HepG2 (cell line): ENCODE results near the gene ATXN1L. TPM values are rescaled to one million over a fixed set of nuclear protein-coding genes. Genes with fewer than 3 reads are reported as not detected.

ENCODE experiments used
- FOSL1 ChIP-seq: sonication (generic); formaldehyde crosslinking; IDR thresholded peaks from 2 replicates; pipeline ENCODE4 v1.9.0; 2021; ENCODE audit warnings: missing genetic modification reagents, borderline replicate concordance
- GABPB1 ChIP-seq: IDR thresholded peaks from 2 replicates; pipeline ENCODE4 v1.6.1; 2016; ENCODE audit warnings: mild to moderate bottlenecking, missing genetic modification reagents, moderate library complexity, missing compliant biosample characterization
- GTF3A ChIP-seq: sonication (generic); formaldehyde crosslinking; conservative IDR thresholded peaks from 2 replicates; pipeline ENCODE4 v1.4.0; 2020; ENCODE audit warnings: mild to moderate bottlenecking, missing genetic modification reagents
- HDAC1 ChIP-seq: sonication (generic); formaldehyde crosslinking; IDR thresholded peaks from 2 replicates; pipeline ENCODE4 v1.5.1; 2020; ENCODE audit warnings: mild to moderate bottlenecking, missing genetic modification reagents
- JUN ChIP-seq: sonication (generic); formaldehyde crosslinking; IDR thresholded peaks from 2 replicates; pipeline ENCODE4 v1.4.0; 2020; ENCODE audit warnings: mild to moderate bottlenecking, missing genetic modification reagents
- MEIS1 ChIP-seq: sonication (generic); formaldehyde crosslinking; IDR thresholded peaks from 2 replicates; pipeline ENCODE4 v1.9.0; 2021; ENCODE audit warnings: mild to moderate bottlenecking, missing genetic modification reagents, moderate library complexity, borderline replicate concordance
- MLLT10 ChIP-seq: sonication (generic); formaldehyde crosslinking; IDR thresholded peaks from 2 replicates; pipeline ENCODE4 v1.4.0; 2020; ENCODE audit warnings: missing genetic modification reagents
- REPIN1 ChIP-seq: sonication (generic); formaldehyde crosslinking; IDR thresholded peaks from 2 replicates; pipeline ENCODE4 v1.8.0; 2022; ENCODE audit warnings: missing genetic modification reagents, low read depth, mild to moderate bottlenecking, borderline replicate concordance
- SMARCC2 ChIP-seq: fragments of 450-650 bp; IDR thresholded peaks from 2 replicates; pipeline ENCODE4 v1.6.1; 2017; ENCODE audit warnings: antibody characterized with exemption, mild to moderate bottlenecking
- SMYD3 ChIP-seq: sonication (generic); formaldehyde crosslinking; IDR thresholded peaks from 2 replicates; pipeline ENCODE4 v1.8.1; 2023; ENCODE audit warnings: mild to moderate bottlenecking, missing genetic modification reagents
- SRSF1 ChIP-seq: fragments of 200-400 bp; formaldehyde crosslinking; optimal IDR thresholded peaks from 2 replicates; pipeline ENCODE3; 2017; ENCODE audit warnings: mild to moderate bottlenecking, low read depth, low read length, moderate library complexity
- ZC3H4 ChIP-seq: sonication (generic); formaldehyde crosslinking; IDR thresholded peaks from 2 replicates; pipeline ENCODE4 v1.4.0; 2020; ENCODE audit warnings: missing genetic modification reagents, borderline replicate concordance
- ZNF138 ChIP-seq: sonication (generic); formaldehyde crosslinking; IDR thresholded peaks from 2 replicates; pipeline ENCODE4 v1.5.0; 2020; ENCODE audit warnings: mild to moderate bottlenecking, low read depth, missing genetic modification reagents
- ZNF234 ChIP-seq: sonication (generic); formaldehyde crosslinking; conservative IDR thresholded peaks from 2 replicates; pipeline ENCODE4 v1.5.1; 2020; ENCODE audit warnings: mild to moderate bottlenecking, missing genetic modification reagents
- ZNF501 ChIP-seq: sonication (generic); formaldehyde crosslinking; IDR thresholded peaks from 2 replicates; pipeline ENCODE4 v1.5.1; 2020; ENCODE audit warnings: mild to moderate bottlenecking, moderate library complexity, missing genetic modification reagents
- ZNF550 ChIP-seq: sonication (generic); formaldehyde crosslinking; IDR thresholded peaks from 2 replicates; pipeline ENCODE4 v1.4.0; 2020; ENCODE audit warnings: mild to moderate bottlenecking, missing genetic modification reagents, borderline replicate concordance
- ZNF577 ChIP-seq: sonication (generic); formaldehyde crosslinking; IDR thresholded peaks from 2 replicates; pipeline ENCODE4 v1.4.0; 2020; ENCODE audit warnings: mild to moderate bottlenecking, low read depth, missing genetic modification reagents, borderline replicate concordance
- polyA plus RNA-seq, 8 experiments: library from polyadenylated mRNA; depleted of rRNA in 3 of 8; stranded (reverse) in 7 of 8; unstranded in 1 of 8; fragments of >200 nt; fragmentation: Illumina TruSeq in 4 of 8; extraction: Trizol in 4 of 8; gene quantifications; 2 replicates each; pipeline versions ENCODE4 v1.2.1 to v1.2.3, GENCODE V29; 2011 to 2016; ENCODE audit warnings: low read depth in 4 of 8, missing spikeins in 1 of 8, mixed read lengths in 1 of 8; ENCODE audit not compliant: insufficient read depth in 1 of 8
- total RNA-seq, 5 experiments: library from RNA; depleted of rRNA; stranded (reverse); fragments of >200 nt; fragmentation: Illumina TruSeq; extraction: Trizol; gene quantifications; 2 replicates each; pipeline ENCODE4 v1.2.3, GENCODE V29; 2016; ENCODE audit warnings: low read depth in 1 of 5
- TF ChIP-seq, protein P1 (sequence below): sonication (generic); formaldehyde crosslinking; IDR thresholded peaks from 2 replicates; pipeline ENCODE4; 2020; ENCODE audit warnings: missing genetic modification reagents, mild to moderate bottlenecking, borderline replicate concordance
- TF ChIP-seq, protein P2 (sequence below): sonication (generic); formaldehyde crosslinking; IDR thresholded peaks from 2 replicates; pipeline ENCODE4 v1.8.1; 2022; ENCODE audit warnings: mild to moderate bottlenecking, missing genetic modification reagents
- TF ChIP-seq, protein P3 (sequence below): IDR thresholded peaks from 2 replicates; pipeline ENCODE4 v1.6.1; 2016; ENCODE audit warnings: missing compliant biosample characterization, missing genetic modification reagents, borderline replicate concordance
- TF ChIP-seq, protein P4 (sequence below): sonication (generic); formaldehyde crosslinking; IDR thresholded peaks from 2 replicates; pipeline ENCODE4 v1.4.0; 2020; ENCODE audit warnings: missing genetic modification reagents

The ATXN1L gene
- total and polyA plus RNA-seq, 2 of the 13 experiments (the other 11 are each of a cell fraction or from before 2014, with no cell fraction given) = 20.0 to 22.4 TPM

DNA sequence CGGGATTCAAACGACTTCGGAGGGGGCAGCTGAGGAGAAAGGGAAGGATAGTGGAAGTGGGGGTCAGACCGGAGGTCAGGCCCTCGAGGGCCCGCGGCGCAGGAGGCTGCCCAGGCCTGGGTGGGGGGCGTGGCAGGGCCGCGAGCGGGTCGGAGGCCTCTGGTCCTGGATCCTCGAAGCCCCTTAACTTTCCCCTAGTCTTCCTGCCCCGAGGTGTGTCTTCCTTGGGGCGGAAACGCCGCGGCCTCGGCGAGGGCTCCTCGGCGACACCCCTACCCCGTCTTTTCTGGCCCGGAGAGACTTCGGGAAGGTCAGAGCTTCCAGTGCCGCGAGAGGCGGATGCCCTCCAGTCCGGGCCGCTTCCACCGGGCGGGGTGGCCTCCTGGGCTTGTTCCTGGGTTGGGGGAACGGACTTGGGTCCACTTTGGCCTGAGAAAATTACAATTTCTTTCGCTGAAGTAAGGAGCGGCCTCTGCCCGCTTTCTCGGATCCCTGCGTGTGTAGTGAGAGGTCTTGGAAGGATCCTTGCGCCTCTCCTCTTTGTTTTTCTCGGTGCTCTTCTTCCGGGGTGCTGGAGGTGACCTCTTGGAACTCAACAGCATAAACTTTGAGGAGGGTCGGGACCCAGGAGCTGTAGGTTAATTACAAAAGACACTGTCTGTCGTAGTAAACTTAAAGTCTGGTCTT lies 50.0 kb downstream of the ATXN1L start (continued):
- TF ChIP-seq, protein P1, sequence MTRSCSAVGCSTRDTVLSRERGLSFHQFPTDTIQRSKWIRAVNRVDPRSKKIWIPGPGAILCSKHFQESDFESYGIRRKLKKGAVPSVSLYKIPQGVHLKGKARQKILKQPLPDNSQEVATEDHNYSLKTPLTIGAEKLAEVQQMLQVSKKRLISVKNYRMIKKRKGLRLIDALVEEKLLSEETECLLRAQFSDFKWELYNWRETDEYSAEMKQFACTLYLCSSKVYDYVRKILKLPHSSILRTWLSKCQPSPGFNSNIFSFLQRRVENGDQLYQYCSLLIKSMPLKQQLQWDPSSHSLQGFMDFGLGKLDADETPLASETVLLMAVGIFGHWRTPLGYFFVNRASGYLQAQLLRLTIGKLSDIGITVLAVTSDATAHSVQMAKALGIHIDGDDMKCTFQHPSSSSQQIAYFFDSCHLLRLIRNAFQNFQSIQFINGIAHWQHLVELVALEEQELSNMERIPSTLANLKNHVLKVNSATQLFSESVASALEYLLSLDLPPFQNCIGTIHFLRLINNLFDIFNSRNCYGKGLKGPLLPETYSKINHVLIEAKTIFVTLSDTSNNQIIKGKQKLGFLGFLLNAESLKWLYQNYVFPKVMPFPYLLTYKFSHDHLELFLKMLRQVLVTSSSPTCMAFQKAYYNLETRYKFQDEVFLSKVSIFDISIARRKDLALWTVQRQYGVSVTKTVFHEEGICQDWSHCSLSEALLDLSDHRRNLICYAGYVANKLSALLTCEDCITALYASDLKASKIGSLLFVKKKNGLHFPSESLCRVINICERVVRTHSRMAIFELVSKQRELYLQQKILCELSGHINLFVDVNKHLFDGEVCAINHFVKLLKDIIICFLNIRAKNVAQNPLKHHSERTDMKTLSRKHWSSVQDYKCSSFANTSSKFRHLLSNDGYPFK (CRISPR knock-in tag) = peak; percentile 12; the same call in 1 of the 2 replicates
- TF ChIP-seq ZNF501 (CRISPR knock-in tag) = 0 out of 2 replicates have a peak, but pooled peaks have one; percentile 19
- TF ChIP-seq HDAC1 (CRISPR knock-in tag) = no peak
- TF ChIP-seq GTF3A (CRISPR knock-in tag) = peak; percentile 62; the same call in 1 of the 2 replicates
- no peak for TF ChIP-seq SMARCC2
- TF ChIP-seq FOSL1 (CRISPR knock-in tag) = no peak
- TF ChIP-seq MLLT10 (CRISPR knock-in tag) = no peak
- peak; percentile 15 for TF ChIP-seq SRSF1
- TF ChIP-seq, protein P2, sequence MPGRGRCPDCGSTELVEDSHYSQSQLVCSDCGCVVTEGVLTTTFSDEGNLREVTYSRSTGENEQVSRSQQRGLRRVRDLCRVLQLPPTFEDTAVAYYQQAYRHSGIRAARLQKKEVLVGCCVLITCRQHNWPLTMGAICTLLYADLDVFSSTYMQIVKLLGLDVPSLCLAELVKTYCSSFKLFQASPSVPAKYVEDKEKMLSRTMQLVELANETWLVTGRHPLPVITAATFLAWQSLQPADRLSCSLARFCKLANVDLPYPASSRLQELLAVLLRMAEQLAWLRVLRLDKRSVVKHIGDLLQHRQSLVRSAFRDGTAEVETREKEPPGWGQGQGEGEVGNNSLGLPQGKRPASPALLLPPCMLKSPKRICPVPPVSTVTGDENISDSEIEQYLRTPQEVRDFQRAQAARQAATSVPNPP (CRISPR knock-in tag) = 0 out of 2 replicates have a peak, but pooled peaks have one; percentile 17
- TF ChIP-seq ZNF138 = 0 out of 2 replicates have a peak, but pooled peaks have one; percentile 30
- TF ChIP-seq ZC3H4 (CRISPR knock-in tag) = no peak
- no peak for TF ChIP-seq SMYD3 (CRISPR knock-in tag)
- TF ChIP-seq, protein P3, sequence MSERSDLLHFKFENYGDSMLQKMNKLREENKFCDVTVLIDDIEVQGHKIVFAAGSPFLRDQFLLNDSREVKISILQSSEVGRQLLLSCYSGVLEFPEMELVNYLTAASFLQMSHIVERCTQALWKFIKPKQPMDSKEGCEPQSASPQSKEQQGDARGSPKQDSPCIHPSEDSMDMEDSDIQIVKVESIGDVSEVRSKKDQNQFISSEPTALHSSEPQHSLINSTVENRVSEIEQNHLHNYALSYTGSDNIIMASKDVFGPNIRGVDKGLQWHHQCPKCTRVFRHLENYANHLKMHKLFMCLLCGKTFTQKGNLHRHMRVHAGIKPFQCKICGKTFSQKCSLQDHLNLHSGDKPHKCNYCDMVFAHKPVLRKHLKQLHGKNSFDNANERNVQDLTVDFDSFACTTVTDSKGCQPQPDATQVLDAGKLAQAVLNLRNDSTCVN (CRISPR knock-in tag) = 0 out of 2 replicates have a peak, but pooled peaks have one; percentile 4
- no peak for TF ChIP-seq REPIN1 (CRISPR knock-in tag)
- 0 out of 2 replicates have a peak, but pooled peaks have one; percentile 2 for TF ChIP-seq ZNF577 (CRISPR knock-in tag)
- peak; percentile 92; the same call in 1 of the 2 replicates for TF ChIP-seq ZNF550 (CRISPR knock-in tag)
- TF ChIP-seq MEIS1 (CRISPR knock-in tag) = 0 out of 2 replicates have a peak, but pooled peaks have one; percentile 13
- TF ChIP-seq ZNF234 (CRISPR knock-in tag) = no peak
- no peak for TF ChIP-seq GABPB1 (CRISPR knock-in tag)
- TF ChIP-seq, protein P4, sequence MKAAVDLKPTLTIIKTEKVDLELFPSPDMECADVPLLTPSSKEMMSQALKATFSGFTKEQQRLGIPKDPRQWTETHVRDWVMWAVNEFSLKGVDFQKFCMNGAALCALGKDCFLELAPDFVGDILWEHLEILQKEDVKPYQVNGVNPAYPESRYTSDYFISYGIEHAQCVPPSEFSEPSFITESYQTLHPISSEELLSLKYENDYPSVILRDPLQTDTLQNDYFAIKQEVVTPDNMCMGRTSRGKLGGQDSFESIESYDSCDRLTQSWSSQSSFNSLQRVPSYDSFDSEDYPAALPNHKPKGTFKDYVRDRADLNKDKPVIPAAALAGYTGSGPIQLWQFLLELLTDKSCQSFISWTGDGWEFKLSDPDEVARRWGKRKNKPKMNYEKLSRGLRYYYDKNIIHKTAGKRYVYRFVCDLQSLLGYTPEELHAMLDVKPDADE (CRISPR knock-in tag) = no peak
- no peak for TF ChIP-seq JUN
